Motor neuron (in vitro differentiated cells): ENCODE results near the gene GABRA4. TPM values are rescaled to one million over a fixed set of nuclear protein-coding genes. Genes with fewer than 3 reads are reported as not detected.

Experiments
- ATAC-seq, 8 experiments: fragments of 200-7000 bp; cut with Tn5 transposase; replicated peaks in 6 of 8; 2 replicates each; pipeline ENCODE4 v1.8.0; 2021; ENCODE audit warnings: mild to moderate bottlenecking in 8 of 8, moderate library complexity in 8 of 8
- H3K27ac ChIP-seq, 2 donors: fragments of 250-450 bp; sonication (Bioruptor Pico); 2 replicates each; pipeline ENCODE4 v1.9.0; 2021; ENCODE audit warnings: antibody characterized with exemption in 2 of 2, mild to moderate bottlenecking in 2 of 2, moderate library complexity in 1 of 2
- H3K4me1 ChIP-seq, 2 donors: fragments of 250-450 bp; sonication (Bioruptor Pico); replicated peaks in 1 of 2; 2 replicates each; pipeline ENCODE4 v1.6.1; 2021; ENCODE audit warnings: antibody characterized with exemption in 2 of 2, mild to moderate bottlenecking in 2 of 2, moderate library complexity in 1 of 2
- H3K4me3 ChIP-seq, 5 donors: fragments of 250-450 bp; sonication (Bioruptor Pico); 2 replicates each; pipeline ENCODE4 v1.9.0; 2021; ENCODE audit warnings: antibody characterized with exemption in 5 of 5, mild to moderate bottlenecking in 5 of 5, moderate library complexity in 4 of 5
- WGBS, 10 experiments: fragments of 450-650 bp; shearing (Covaris generic); methylation state at CpG; one replicate each; pipeline ENCODE4 v1.0.0; 2022; 5-methylcytosine and 5-hydroxymethylcytosine counted together
- in situ Hi-C, 9 experiments: fragments of 400-800 bp; cut with MboI; loops; one replicate each; pipeline ENCODE4 v1.15.0; 2021; ENCODE audit warnings: low sequenced_read_pairs in 9 of 9, low pct_unique_long_range_greater_than_20kb in 2 of 9; ENCODE audit not compliant: unreplicated experiment in 9 of 9
- total RNA-seq, 8 experiments: library from RNA; unstranded; fragments of 300-600 nt; gene quantifications; 2 replicates each; pipeline versions ENCODE4 v1.2.3 to v1.2.4, GENCODE V29; 2022

GABRA4 gene
- total RNA-seq, 8 experiments from 2014 or later = under 0.01 to 0.38 (median 0.06) TPM

GRCh38 chr4:46890056-46890455 lies 103.3 kb downstream of the GABRA4 start:
- no peak for ATAC-seq
- H3K4me3 ChIP-seq = no peak overlapping the region
- no peak overlapping the region for H3K27ac ChIP-seq
- H3K4me1 ChIP-seq = no peaks in the 10 kb centered on the region
- WGBS, 10 experiments = 13 to 100% (median 77%) methylated on average over 1 to 2 of the region's 2 CpGs; no CpG with 5 or more reads in 2 of the 10 experiments
- in situ Hi-C loops = no loop called here

GRCh38 chr4:46889410-46889809 lies 104.0 kb downstream of the GABRA4 start:
- Histone ChIP-seq H3K4me1 (no peaks in the 10 kb centered on the region), H3K27ac (no peak overlapping the region), H3K4me3 (no peak overlapping the region)
- in situ Hi-C loops = no loop called here
- 0 to 88% (median 34%) methylated on average over 2 of the region's 2 CpGs; no CpG with 5 or more reads in 2 of the 10 experiments for whole genome bisulfite sequencing, 10 experiments
- no peak for ATAC-seq

- WGBS, 10 experiments = 0 to 92% (median 69%) methylated on average over 1 to 2 of the region's 2 CpGs
- peak in 3 of 8 experiments; percentile 24 to 32 (median 27) for ATAC-seq
- H3K27ac ChIP-seq = no peak overlapping the region
- no peak overlapping the region for H3K4me3 ChIP-seq
- H3K4me1 ChIP-seq = no peaks in the 10 kb centered on the region
- in situ Hi-C loops = no loop called here
Measured at GRCh38 chr4:46886711-46887110, 106.7 kb downstream of the GABRA4 start.

- ATAC-seq = peak in 2 of 8 experiments; percentile 22 to 46
- no peak overlapping the region for H3K27ac ChIP-seq
- 6 to 100% (median 91%) methylated on average over 1 to 3 of the region's 3 CpGs; no CpG with 5 or more reads in 3 of the 10 experiments for WGBS, 10 experiments
- H3K4me3 ChIP-seq = no peak overlapping the region
- H3K4me1 ChIP-seq = no peaks in the 10 kb centered on the region
- in situ Hi-C loops = no loop called here
Measured at GRCh38 chr4:46878641-46879040, 114.7 kb downstream of the GABRA4 start.

DNA sequence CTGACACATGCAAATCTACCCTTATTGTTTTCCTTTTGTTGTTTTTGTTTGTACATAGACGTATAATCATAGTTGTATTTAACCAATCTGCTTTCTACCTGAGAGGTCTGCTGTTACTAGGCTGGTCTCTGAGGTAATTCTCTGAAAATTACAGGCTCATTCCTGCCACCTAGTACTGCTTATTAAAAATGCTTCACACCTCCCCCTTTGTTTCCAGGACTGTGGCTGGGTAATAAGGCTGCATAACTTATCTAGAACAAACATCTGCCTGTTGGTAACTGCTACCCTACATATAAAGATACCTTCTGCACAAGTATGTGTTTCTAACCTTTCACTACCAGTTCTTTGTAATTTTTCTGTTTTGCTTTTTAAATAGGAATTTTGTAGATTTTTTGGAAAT lies 118.6 kb downstream of the GABRA4 start:
- in situ Hi-C loops = no loop called here
- Histone ChIP-seq H3K4me3 (no peak overlapping the region), H3K27ac (no peak overlapping the region), H3K4me1 (no peaks in the 10 kb centered on the region)
- ATAC-seq = no peak
- WGBS, 10 experiments = 0 to 88% (median 44%) methylated on average over 1 of the region's 1 CpG; no CpG with 5 or more reads in 1 of the 10 experiments

DNA sequence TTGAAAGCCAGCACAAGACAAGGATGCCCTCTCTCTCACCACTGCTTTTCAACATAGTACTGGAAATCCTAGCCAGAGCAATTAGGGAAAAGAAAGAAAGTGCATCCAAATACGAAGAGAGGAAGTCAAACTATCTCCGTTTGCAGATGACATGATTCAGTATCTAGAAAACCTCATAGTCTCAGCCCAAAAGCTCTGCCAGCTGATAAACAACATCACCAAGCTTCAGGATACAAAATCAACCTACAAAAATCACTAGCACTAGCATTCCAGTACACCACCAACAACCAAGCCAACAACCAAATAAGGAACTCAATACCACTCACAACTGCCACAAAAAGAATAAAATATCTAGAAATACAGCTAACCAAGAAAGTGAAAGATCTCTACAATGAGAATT lies 123.0 kb downstream of the GABRA4 start:
- H3K4me3 ChIP-seq = no peak overlapping the region
- H3K27ac ChIP-seq = no peak overlapping the region
- in situ Hi-C loops = no loop called here
- WGBS, 10 experiments = 0 to 88% (median 59%) methylated on average over 1 to 2 of the region's 2 CpGs; no CpG with 5 or more reads in 3 of the 10 experiments
- no peaks in the 10 kb centered on the region for H3K4me1 ChIP-seq
- ATAC-seq = no peak

Other genes with a start within 250 kb of the GABRA4 start
- gene COX7B2, start 84.3 kb downstream of the GABRA4 start, total RNA-seq = not detected
- gene GABRB1, start 38.0 kb upstream of the GABRA4 start, total RNA-seq = 1 to 10 TPM in 4 of 8 experiments, under 1 TPM in 3, not detected in 1; 0.17 to 7.3 (median 1.7) TPM